ENCODE measurements around the gene PLSCR5. TPM values are rescaled to one million over a fixed set of nuclear protein-coding genes. Genes with fewer than 3 reads are reported as not detected.

The PLSCR5 gene
- total and polyA plus RNA-seq, 4 donors, result not detected

DNA sequence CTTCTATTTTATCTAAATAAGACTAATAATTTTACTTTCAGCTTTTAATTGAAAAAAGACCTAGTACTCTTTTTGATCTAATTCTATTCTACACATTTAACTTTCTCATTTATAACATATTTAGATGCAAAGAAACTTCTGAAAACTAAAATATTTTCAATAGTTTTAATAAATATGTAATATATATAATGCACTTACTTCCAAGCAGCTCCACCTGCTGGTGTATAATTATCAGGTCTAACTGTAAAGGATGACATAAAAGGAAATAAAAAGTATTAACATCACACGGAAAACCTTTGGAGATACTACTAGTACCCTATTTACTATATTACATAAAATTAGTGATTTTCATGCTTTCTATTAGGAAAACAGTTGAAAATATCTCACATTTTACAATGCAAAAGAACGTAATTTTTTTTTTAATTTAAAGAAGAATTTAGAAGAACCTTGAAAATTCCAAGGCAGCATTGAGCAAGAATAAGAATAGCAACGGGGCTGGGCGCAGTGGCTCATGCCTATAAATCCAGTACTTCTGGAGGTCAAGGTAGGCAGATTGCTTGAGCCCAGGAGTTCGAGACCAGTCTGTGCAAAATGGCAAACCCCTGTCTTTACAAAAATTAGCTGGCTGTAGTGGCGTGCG, 10.2 kb downstream of the PLSCR5 start:
- TF ChIP-seq, protein P1, sequence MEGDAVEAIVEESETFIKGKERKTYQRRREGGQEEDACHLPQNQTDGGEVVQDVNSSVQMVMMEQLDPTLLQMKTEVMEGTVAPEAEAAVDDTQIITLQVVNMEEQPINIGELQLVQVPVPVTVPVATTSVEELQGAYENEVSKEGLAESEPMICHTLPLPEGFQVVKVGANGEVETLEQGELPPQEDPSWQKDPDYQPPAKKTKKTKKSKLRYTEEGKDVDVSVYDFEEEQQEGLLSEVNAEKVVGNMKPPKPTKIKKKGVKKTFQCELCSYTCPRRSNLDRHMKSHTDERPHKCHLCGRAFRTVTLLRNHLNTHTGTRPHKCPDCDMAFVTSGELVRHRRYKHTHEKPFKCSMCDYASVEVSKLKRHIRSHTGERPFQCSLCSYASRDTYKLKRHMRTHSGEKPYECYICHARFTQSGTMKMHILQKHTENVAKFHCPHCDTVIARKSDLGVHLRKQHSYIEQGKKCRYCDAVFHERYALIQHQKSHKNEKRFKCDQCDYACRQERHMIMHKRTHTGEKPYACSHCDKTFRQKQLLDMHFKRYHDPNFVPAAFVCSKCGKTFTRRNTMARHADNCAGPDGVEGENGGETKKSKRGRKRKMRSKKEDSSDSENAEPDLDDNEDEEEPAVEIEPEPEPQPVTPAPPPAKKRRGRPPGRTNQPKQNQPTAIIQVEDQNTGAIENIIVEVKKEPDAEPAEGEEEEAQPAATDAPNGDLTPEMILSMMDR (IDR thresholded peaks at IDR 0.05; ENCODE audit: low read depth, low read length, missing input control), result peak; percentile 17
- TF ChIP-seq HNF4A (conservative IDR thresholded peaks at IDR 0.05) (no peak), YY1 (IDR thresholded peaks at IDR 0.05) (no peak), RAD21 (IDR thresholded peaks at IDR 0.05) (peak; percentile 30 to 45)
- H3K36me3 ChIP-seq (ENCODE audit: control insufficient read depth in 4 of 4, insufficient read depth in 3 of 4, low read depth in 1 of 4, low read length in 3 of 4), result no peaks in the 10 kb centered on the region
- no peak for DNase-seq (ENCODE audit: low spot score)
- 76% methylated on average over 7 of the region's 7 CpGs for WGBS
- no peak overlapping the region for H3K9ac ChIP-seq (ENCODE audit: low read depth in 1 of 2, low read length in 2 of 2)
- H3K9me3 ChIP-seq (ENCODE audit: control insufficient read depth in 4 of 4, low read length in 3 of 4), result no peaks in the 10 kb centered on the region
- H3K4me1 ChIP-seq (ENCODE audit: control insufficient read depth in 4 of 4, insufficient read depth in 4 of 4, low read length in 3 of 4), result no peaks in the 10 kb centered on the region
- no peak overlapping the region for H3K4me3 ChIP-seq (ENCODE audit: low read depth in 1 of 3, low read length in 3 of 3)
- no peak overlapping the region for H3K27ac ChIP-seq (ENCODE audit: low read depth in 1 of 2, low read length in 2 of 2)
- no peaks in the 10 kb centered on the region for H3K27me3 ChIP-seq (ENCODE audit: control insufficient read depth in 4 of 4, insufficient read depth in 4 of 4, low read length in 3 of 4)

DNA sequence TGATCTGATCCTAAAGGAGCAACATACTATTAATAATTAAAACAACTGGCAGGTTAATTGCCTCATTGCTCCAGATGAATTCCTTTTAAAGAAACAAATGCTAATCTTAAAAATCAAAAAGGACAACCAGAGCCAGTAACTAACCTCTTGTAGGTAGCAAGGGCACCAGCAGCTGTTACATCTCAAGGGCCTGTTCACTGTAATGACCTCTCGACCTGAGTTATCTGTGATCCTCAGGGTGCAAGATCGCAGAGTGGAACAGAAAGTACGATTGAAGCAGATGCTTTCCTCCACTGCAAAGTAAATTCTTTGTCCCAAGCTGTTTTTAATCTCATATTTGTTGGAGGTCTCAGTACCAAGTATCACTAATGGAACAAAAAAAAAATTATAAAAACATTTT, 11.4 kb downstream of the PLSCR5 start:
- Histone ChIP-seq H3K36me3 (ENCODE audit: control insufficient read depth in 4 of 4, insufficient read depth in 3 of 4, low read depth in 1 of 4, low read length in 3 of 4) (no peaks in the 10 kb centered on the region), H3K9ac (ENCODE audit: low read depth in 1 of 2, low read length in 2 of 2) (no peak overlapping the region), H3K27me3 (ENCODE audit: control insufficient read depth in 4 of 4, insufficient read depth in 4 of 4, low read length in 3 of 4) (no peaks in the 10 kb centered on the region), H3K4me1 (ENCODE audit: control insufficient read depth in 4 of 4, insufficient read depth in 4 of 4, low read length in 3 of 4) (no peaks in the 10 kb centered on the region), H3K9me3 (ENCODE audit: control insufficient read depth in 4 of 4, low read length in 3 of 4) (no peaks in the 10 kb centered on the region), H3K4me3 (ENCODE audit: low read depth in 1 of 3, low read length in 3 of 3) (no peak overlapping the region), H3K27ac (ENCODE audit: low read depth in 1 of 2, low read length in 2 of 2) (no peak overlapping the region)
- TF ChIP-seq RAD21 (IDR thresholded peaks at IDR 0.05), result no peak
- TF ChIP-seq, protein P1 (IDR thresholded peaks at IDR 0.05; ENCODE audit: low read depth, low read length, missing input control), result no peak
- no peak for TF ChIP-seq TAF1 (conservative IDR thresholded peaks at IDR 0.05)
- no peak for TF ChIP-seq HNF4G (IDR thresholded peaks at IDR 0.05)
- TF ChIP-seq, protein P2, sequence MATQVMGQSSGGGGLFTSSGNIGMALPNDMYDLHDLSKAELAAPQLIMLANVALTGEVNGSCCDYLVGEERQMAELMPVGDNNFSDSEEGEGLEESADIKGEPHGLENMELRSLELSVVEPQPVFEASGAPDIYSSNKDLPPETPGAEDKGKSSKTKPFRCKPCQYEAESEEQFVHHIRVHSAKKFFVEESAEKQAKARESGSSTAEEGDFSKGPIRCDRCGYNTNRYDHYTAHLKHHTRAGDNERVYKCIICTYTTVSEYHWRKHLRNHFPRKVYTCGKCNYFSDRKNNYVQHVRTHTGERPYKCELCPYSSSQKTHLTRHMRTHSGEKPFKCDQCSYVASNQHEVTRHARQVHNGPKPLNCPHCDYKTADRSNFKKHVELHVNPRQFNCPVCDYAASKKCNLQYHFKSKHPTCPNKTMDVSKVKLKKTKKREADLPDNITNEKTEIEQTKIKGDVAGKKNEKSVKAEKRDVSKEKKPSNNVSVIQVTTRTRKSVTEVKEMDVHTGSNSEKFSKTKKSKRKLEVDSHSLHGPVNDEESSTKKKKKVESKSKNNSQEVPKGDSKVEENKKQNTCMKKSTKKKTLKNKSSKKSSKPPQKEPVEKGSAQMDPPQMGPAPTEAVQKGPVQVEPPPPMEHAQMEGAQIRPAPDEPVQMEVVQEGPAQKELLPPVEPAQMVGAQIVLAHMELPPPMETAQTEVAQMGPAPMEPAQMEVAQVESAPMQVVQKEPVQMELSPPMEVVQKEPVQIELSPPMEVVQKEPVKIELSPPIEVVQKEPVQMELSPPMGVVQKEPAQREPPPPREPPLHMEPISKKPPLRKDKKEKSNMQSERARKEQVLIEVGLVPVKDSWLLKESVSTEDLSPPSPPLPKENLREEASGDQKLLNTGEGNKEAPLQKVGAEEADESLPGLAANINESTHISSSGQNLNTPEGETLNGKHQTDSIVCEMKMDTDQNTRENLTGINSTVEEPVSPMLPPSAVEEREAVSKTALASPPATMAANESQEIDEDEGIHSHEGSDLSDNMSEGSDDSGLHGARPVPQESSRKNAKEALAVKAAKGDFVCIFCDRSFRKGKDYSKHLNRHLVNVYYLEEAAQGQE (IDR thresholded peaks at IDR 0.05), result no peak
- no peak for TF ChIP-seq GABPA (IDR thresholded peaks at IDR 0.05 in 1 of 2, conservative IDR thresholded peaks at IDR 0.05 in 1 of 2)
- TF ChIP-seq, protein P3, sequence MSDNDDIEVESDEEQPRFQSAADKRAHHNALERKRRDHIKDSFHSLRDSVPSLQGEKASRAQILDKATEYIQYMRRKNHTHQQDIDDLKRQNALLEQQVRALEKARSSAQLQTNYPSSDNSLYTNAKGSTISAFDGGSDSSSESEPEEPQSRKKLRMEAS (IDR thresholded peaks at IDR 0.05), result no peak
- TF ChIP-seq, protein P4, sequence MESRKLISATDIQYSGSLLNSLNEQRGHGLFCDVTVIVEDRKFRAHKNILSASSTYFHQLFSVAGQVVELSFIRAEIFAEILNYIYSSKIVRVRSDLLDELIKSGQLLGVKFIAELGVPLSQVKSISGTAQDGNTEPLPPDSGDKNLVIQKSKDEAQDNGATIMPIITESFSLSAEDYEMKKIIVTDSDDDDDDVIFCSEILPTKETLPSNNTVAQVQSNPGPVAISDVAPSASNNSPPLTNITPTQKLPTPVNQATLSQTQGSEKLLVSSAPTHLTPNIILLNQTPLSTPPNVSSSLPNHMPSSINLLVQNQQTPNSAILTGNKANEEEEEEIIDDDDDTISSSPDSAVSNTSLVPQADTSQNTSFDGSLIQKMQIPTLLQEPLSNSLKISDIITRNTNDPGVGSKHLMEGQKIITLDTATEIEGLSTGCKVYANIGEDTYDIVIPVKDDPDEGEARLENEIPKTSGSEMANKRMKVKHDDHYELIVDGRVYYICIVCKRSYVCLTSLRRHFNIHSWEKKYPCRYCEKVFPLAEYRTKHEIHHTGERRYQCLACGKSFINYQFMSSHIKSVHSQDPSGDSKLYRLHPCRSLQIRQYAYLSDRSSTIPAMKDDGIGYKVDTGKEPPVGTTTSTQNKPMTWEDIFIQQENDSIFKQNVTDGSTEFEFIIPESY (IDR thresholded peaks at IDR 0.05), result no peak
- no peak for TF ChIP-seq NR2F2 (IDR thresholded peaks at IDR 0.05)
- TF ChIP-seq RXRA (IDR thresholded peaks at IDR 0.05), result no peak
- TF ChIP-seq FOXA1 (IDR thresholded peaks at IDR 0.05), result no peak
- TF ChIP-seq SP1 (IDR thresholded peaks at IDR 0.05), result no peak
- TF ChIP-seq YY1 (IDR thresholded peaks at IDR 0.05), result no peak
- no peak for TF ChIP-seq FOXA2 (IDR thresholded peaks at IDR 0.05)
- TF ChIP-seq, protein P5, sequence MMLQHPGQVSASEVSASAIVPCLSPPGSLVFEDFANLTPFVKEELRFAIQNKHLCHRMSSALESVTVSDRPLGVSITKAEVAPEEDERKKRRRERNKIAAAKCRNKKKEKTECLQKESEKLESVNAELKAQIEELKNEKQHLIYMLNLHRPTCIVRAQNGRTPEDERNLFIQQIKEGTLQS (IDR thresholded peaks at IDR 0.05), result no peak
- no peak for TF ChIP-seq JUND (IDR thresholded peaks at IDR 0.05)
- TF ChIP-seq HNF4A (conservative IDR thresholded peaks at IDR 0.05), result no peak
- TF ChIP-seq EGR1 (IDR thresholded peaks at IDR 0.05; ENCODE audit: low read depth in 2 of 2), result no peak
- 81% methylated on average over 3 of the region's 3 CpGs for WGBS
- DNase-seq (ENCODE audit: low spot score), result no peak

Data from liver (tissue), 9 donors.